ENCODE measurements around the gene TRIM72. TPM values are rescaled to one million over a fixed set of nuclear protein-coding genes. Genes with fewer than 3 reads are reported as not detected.

The TRIM72 gene
- total RNA-seq, 2 donors from 2014 or later: 0.02 TPM; not detected in 1

DNA sequence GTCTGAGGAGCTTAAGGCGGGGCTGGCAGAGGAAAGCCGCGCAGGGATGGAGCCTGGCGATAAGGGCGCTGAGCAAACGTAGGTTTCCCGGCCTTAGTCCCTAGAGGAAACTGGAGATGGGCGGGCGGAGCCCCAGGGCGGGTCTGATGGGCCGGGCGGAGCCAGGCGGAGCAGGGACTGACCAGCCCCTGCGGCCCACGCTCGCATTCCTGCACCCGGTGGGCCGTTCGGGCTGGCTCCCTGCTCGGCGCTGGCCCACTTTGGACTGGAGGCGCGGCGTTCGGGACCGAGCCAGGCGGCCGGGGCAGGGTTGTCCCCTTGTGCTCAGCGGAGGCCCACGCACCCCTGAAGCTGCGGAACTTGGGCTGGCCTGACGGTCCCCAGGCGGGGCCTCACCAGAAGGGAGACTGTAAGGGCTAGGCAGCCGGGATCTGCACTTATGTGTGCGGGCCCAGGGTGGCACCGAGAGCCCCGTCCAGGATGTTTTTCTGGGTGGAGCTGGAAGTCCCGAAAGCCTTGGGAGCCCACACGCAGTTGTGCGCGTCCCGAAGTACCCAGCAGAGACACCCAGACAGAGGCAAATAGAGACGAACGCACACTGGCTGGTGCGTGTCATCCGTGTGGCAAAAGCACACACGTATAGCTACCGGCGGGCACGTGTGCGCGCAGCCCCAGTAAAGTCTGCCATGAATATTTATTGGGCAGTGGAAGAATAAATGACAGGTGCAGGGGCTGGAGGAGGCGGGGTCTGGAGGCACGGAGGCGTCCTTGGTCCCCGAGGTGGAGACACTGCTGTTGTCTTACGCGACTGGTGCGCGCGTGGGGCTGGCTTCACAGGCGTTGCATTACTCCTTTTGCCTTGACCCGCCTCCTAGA is 1.6 kb downstream of the TRIM72 start:
- Histone ChIP-seq H3K9ac (ENCODE audit: low read depth in 2 of 2, low read length in 2 of 2) (peak overlapping the region in 1 of 2 donors; percentile 12), H3K4me1 (peaks cover 11% of the 10 kb centered on the region), H3K36me3 (no peaks in the 10 kb centered on the region), H3K4me3 (peak overlapping the region; percentile 44), H3K27me3 (peaks cover 32% of the 10 kb centered on the region), H3K9me3 (no peaks in the 10 kb centered on the region), H3K27ac (no peak overlapping the region)
- TF ChIP-seq, protein P1, sequence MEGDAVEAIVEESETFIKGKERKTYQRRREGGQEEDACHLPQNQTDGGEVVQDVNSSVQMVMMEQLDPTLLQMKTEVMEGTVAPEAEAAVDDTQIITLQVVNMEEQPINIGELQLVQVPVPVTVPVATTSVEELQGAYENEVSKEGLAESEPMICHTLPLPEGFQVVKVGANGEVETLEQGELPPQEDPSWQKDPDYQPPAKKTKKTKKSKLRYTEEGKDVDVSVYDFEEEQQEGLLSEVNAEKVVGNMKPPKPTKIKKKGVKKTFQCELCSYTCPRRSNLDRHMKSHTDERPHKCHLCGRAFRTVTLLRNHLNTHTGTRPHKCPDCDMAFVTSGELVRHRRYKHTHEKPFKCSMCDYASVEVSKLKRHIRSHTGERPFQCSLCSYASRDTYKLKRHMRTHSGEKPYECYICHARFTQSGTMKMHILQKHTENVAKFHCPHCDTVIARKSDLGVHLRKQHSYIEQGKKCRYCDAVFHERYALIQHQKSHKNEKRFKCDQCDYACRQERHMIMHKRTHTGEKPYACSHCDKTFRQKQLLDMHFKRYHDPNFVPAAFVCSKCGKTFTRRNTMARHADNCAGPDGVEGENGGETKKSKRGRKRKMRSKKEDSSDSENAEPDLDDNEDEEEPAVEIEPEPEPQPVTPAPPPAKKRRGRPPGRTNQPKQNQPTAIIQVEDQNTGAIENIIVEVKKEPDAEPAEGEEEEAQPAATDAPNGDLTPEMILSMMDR (IDR thresholded peaks at IDR 0.05): no peak
- DNase-seq: peak; percentile 71
- intact Hi-C loops (cut with DNase I): no loop called here

- Histone ChIP-seq H3K4me3 (peak within 1 kb of the TSS; percentile 44), H3K9ac (ENCODE audit: low read depth in 2 of 2, low read length in 2 of 2) (no peak within 1 kb of the TSS), H3K4me1 (peaks cover 11% of the 10 kb centered on the region), H3K36me3 (no peaks in the 10 kb centered on the region), H3K27ac (no peak within 1 kb of the TSS), H3K9me3 (no peaks in the 10 kb centered on the region), H3K27me3 (peaks cover 32% of the 10 kb centered on the region)
- intact Hi-C loops (cut with DNase I): no loop called here
- TF ChIP-seq, protein P1 (IDR thresholded peaks at IDR 0.05): no peak
- no peak for DNase-seq
Measured at GRCh38 chr16:31216422-31217135, 2.7 kb downstream of the TRIM72 start, which contains the start of gene PYDC1. Gene PYDC1, minus strand, starts transcription at chr16:31217135. Its CDS starts 107 bp downstream, at chr16:31217028.

GRCh38 chr16:31217136-31217530 is 3.2 kb downstream of the TRIM72 start:
- Histone ChIP-seq H3K4me3 (peak overlapping the region; percentile 0), H3K27me3 (peaks cover 32% of the 10 kb centered on the region), H3K9me3 (no peaks in the 10 kb centered on the region), H3K9ac (ENCODE audit: low read depth in 2 of 2, low read length in 2 of 2) (no peak overlapping the region), H3K36me3 (no peaks in the 10 kb centered on the region), H3K27ac (no peak overlapping the region), H3K4me1 (peaks cover 11% of the 10 kb centered on the region)
- TF ChIP-seq, protein P1 (IDR thresholded peaks at IDR 0.05): no peak
- DNase-seq: no peak
- intact Hi-C loops (cut with DNase I): no loop called here

- H3K36me3 ChIP-seq: no peaks in the 10 kb centered on the region
- intact Hi-C loops (cut with DNase I): no loop called here
- TF ChIP-seq, protein P1 (IDR thresholded peaks at IDR 0.05): no peak
- H3K27me3 ChIP-seq: peaks cover 27% of the 10 kb centered on the region
- H3K9ac ChIP-seq (ENCODE audit: low read depth in 2 of 2, low read length in 2 of 2): no peak overlapping the region
- H3K4me3 ChIP-seq: no peak overlapping the region
- no peak overlapping the region for H3K27ac ChIP-seq
- DNase-seq: no peak
- peaks cover 11% of the 10 kb centered on the region for H3K4me1 ChIP-seq
- no peaks in the 10 kb centered on the region for H3K9me3 ChIP-seq
Measured at GRCh38 chr16:31219154-31219741, 5.3 kb downstream of the TRIM72 start.

DNA sequence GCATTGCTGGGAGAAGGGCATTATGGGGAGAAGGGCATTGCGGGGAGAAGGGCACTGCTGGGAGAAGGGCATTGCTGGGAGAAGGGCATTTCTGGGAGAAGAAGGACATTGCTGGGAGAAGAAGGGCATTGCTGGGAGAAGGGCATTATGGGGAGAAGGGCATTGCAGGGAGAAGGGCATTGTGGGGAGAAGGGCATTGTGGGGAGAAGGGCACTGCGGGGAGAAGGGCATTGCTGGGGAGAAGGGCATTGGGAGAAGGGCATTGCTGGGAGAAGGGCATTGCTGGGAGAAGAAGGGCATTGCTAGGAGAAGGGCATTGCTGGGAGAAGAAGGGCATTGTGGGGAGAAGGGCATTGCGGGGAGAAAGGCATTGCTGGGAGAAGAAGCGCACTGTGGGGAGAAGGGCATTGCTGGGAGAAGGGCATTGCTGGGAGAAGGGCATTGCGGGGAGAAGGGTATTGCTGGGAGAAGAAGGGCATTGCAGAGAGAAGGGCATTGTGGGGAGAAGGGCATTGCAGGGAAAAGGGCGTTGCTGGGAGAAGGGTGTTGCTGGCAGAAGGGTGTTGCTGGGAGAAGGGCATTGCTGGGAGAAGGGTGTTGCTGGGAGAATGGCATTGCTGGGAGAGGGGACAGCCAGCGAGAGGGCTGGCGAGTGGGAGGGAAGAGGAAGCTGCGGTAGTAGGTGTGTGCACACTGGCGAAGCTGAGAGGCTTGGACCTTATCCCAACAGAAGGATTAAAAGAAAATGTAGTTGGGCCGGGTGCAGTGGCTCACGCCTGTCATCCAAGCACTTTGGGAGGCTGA is 7.6 kb downstream of the TRIM72 start:
- intact Hi-C loops (cut with DNase I): no loop called here
- no peaks in the 10 kb centered on the region for H3K9me3 ChIP-seq
- no peaks in the 10 kb centered on the region for H3K36me3 ChIP-seq
- peaks cover 5% of the 10 kb centered on the region for H3K27me3 ChIP-seq
- no peak overlapping the region for H3K4me3 ChIP-seq
- peaks cover 2% of the 10 kb centered on the region for H3K4me1 ChIP-seq
- H3K27ac ChIP-seq: no peak overlapping the region
- H3K9ac ChIP-seq (ENCODE audit: low read depth in 2 of 2, low read length in 2 of 2): no peak overlapping the region
- DNase-seq: no peak
- TF ChIP-seq, protein P1 (IDR thresholded peaks at IDR 0.05): no peak
